Dedifferentiated amniotic fluid mesenchymal stem cell (primary cell): ENCODE results near the gene FMOD.

Experiments used
- DNase-seq: peaks from one replicate; pipeline ENCODE4 v3.0.0-alpha.2; 2016; ENCODE audit errors: extremely low spot score

Gene FMOD

DNA sequence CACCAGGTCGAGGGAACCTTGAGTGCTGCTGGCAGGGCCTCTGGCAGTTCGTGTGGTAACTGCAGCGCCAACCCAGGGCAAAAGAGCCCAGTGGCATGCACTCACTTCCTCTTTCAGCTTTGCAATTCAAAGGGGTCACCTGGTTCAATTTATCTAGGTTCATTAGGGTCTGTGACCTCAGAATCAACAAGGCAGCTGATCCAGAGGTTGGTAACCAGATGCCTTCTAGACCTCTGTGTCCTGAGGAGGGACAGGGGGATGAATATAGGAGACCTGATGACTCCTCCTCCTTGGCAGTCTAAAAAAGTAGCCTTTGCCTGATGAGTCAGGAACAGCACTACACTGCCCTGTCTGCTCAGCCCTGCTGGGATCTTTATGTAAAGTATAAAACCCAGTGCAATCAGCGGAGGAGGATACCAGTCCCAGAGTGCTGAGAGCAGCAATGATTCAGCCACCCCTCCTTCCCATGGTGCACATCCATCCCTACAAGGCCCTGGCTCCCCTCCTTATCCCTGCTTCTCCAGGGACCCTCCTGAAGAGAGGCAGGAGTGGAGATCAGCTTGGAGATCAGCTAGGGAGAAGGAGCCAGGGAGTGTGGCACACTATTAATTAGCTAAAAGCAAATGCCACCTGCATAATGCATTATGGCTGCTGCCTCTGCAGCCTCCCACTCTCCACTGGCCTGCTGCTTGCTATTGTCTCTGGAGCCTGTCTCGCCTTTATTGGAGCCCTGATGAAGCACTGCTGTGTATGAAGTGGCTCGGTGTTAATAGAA lies 11.2 kb upstream of the FMOD start:
- DNase-seq, result peak; percentile 58

- no peak for DNase-seq
These were observed 9.7 kb upstream of the FMOD start for GRCh38 chr1:203360547-203361185.

GRCh38 chr1:203359010-203359571 lies 8.2 kb upstream of the FMOD start:
- DNase-seq, result peak; percentile 44

DNA sequence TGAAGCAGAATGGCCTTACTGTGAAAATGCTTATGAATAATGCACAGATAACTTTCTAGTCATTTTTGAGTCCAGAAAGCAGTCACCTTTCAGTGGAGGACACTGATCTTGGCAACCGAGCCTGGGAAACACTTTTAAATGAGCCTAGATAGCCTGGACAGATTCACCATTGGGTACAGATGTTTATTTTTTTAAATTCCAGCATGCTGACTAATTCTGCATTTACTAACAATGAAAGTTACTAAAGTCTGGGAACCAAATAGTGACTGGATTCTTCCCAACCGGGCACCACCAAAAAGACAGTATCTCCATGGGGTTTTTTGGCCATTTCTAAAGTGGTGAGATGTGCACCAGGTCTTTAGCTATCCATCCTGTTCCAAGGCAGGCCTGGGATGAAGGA lies 3.3 kb upstream of the FMOD start:
- peak; percentile 66 for DNase-seq

DNA sequence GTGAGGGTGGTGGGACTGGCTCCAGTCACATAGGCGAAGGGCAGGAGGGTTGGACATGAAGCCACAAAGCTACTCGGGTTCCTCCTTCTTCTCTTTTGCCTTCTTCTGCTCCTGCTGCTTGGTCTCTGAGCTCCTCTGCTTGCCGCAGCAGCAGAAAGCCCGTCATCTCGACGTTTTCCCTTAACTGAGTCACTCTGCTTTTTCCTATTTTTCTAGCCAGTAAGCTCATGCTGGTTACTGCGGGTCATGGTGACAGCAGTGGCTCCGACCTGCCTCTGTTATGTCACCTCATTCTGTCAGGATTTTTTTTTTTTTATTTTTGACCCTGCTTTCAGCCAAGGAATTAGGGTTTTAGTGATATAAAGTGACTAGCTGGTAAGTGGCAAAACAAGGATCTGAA lies 2.6 kb upstream of the FMOD start:
- no peak for DNase-seq

GRCh38 chr1:203349773-203350524 lies 973 bp downstream of the FMOD start:
- DNase-seq, result no peak

- no peak for DNase-seq
These were observed 1.8 kb downstream of the FMOD start for GRCh38 chr1:203349166-203349565.

- no peak for DNase-seq
These were observed 4.2 kb downstream of the FMOD start for GRCh38 chr1:203346769-203347102.

DNA sequence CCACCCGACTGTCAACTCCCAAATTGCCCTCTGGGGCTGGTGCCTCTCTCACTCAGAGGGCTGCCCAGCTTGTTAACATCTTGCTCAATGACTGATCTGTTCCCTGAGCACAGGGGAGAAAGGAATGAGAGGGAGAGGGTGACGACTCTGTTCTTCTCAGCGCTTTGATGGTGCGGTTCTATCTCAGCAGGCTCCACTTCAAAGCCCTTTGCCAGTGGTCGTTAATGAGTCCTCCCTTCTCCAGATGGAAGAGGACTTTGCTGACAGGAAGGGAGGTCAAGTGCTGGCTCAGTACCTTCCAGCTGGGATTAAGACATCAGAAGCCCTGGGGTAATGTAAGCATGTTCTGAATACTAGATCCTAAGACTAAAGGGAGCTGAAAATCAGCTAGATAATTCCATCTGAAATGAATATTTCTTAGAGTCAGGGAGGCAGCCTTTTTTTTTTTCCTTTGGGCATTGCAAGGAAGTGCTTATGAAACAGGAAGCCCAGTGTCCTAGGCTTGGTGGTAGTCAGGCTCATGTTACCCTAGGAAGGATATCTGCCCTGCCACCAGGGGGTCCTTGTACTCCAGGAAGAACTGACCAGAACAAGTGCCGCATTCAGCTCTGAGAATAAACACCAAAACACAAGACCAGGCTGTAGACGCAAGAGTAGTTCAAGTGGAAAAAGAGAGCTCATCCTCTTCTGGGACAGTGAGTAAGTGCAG lies 4.7 kb downstream of the FMOD start:
- no peak for DNase-seq

DNA sequence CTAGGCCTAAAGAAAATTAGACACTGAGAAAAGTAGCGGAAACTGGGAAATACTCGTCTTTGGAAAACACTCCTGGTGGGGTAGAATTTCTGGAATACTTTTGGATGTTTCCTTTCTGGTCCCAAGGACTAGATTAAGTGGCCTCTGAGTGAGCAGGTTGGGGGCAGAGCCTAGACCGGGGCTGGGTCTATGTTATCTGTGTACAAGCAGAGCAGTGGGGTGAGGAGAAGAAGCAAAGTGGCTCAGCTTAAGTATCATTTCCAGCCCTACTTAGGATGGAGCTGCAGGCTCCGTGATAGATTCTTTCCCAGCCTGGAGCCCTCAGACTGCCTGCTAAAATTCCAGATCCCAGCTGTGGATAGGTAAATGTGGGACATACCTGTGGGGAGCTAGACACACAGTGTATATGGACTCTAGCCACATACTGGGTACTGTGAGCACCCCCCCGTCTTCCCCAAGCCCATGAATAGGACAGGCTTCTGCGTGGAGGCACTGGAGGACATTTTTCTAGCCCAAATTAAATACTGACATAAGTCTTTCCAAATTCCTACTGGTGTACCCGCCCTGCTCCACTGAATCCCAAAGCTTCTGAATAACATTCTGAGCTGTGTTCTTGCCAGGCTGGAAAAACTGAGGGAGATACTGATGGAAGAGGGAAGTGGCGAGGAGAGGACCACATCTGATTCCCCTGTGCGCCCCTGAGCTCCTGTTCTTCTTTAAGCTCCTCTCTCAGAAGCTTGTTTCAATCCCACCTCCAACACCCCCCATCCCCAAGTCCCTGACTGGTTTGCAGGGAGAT lies 6.8 kb downstream of the FMOD start:
- DNase-seq, result no peak

DNA sequence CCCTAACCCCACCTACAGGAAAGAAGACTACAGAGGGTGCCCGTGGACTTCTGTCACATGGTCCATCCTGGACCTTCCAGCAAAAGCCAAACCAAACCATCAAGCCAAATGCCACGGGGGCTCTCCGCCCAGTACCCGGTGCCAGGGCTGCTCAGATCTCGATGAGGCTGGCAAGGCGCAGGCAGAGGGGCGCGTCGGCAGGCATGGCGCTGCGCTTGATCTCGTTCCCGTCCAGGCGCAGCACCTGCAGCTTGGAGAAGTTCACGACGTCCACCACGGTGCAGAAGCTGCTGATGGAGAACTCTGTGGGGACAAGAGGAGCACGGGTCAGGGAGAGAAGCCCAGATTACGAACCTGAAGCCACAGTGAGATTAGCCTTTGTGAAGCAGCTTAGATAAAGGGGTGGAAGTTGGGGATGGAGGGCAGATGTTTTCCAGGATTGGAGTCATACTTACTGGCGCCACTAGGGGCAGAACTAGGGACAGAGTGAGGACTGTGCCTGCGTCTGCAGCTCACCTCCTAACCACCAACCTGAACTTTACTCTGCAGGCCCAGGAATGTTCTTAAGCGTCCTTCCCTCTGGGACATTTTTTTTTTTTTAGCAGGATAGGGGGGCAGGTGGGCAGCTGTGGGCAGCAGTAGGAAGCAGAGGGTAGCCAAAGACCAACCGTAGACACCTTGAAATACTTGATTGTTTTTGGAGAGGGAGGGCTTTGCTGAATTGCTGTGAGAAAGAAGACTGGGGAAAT lies 8.6 kb downstream of the FMOD start:
- no peak for DNase-seq

- peak; percentile 89 for DNase-seq
These were observed 10.7 kb downstream of the FMOD start for GRCh38 chr1:203340112-203340790.

GRCh38 chr1:203338335-203339036 lies 12.4 kb downstream of the FMOD start:
- peak; percentile 46 for DNase-seq

- DNase-seq, result no peak
These were observed 14.8 kb downstream of the FMOD start for GRCh38 chr1:203336097-203336496.

GRCh38 chr1:203335503-203335902 lies 15.4 kb downstream of the FMOD start:
- no peak for DNase-seq

DNA sequence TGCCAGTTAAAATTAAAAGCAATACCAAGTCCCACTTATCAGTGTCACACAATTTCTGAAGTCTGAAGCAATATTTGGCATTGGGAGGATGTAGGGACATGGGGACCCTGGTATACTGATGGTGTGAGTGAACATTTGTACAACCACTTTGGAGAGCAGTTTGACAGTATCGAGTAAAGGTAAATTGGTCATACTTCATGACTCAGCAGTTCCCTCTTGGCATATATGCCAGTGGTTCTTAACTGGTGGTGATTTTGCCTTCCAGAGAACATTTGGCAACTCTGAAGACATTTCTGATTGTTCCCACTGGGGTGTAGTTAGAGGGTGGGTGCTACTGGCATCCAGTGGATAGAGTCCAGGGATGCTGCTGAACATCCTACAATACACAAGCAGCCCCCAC lies 19.7 kb downstream of the FMOD start:
- DNase-seq, result no peak

DNA sequence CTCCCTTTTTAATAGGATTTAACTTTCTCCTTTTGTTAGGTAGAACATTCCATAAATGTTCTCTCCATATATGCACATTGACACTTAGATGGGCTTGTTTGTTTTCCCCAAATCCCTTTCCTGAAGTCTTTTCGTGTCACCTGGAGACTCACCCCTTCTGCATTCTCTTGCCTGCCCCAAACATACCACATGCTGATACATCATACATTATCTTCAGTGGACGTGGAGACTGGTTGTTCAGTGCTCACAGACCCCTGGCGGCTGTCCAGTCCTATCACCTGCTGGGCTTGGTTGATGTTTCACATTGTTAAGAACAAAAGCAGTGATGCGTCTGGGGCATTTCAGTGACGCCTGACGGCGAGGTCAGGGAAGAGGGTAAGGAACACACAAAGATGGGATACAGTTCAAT lies 22.2 kb downstream of the FMOD start:
- DNase-seq, result no peak

DNA sequence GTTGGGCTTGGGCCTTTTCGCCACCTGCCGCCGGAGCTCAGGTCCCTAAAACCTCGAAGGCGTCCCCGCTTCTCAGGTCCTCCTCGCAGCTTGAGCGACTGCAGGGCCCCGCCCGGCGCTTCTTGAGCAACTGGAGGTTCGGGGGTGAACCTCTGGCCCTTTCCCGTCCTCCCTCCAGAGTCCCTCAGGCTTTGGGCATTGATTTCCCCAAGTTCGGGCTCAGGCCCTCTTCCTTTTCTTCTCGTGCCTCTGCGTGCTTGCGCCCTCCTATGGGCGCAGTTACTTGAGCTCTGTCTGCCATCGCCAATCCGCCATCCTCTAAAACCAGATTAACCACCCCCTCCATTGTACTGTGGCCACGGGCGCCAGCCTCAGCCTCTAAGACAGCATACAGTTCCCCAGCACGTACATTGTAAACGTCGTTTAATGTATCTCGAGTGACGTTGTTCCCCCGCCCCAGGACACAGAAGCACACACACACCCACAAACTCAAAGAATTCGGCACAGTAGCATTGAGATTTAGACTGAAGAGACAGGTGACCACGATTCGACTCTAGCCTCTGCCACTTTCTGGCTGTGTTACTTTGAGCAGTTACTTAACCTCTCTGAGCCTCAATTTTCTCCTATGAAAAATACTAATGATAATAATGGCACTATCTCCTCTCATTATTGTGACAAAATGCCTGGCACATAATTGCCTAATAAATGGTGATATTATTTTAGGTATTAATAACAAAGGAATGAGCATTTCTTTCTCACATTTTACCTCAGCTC lies 23.1 kb downstream of the FMOD start:
- DNase-seq, result peak; percentile 29
